SKM-1 (cell line): ENCODE results near the gene NR4A1.

Source experiments
- DNase-seq: peaks from one replicate; lab custom pipeline; 2025; ENCODE audit not compliant: unreplicated experiment; lab: John Stamatoyannopoulos, UW

The NR4A1 gene

GRCh38 chr12:52050758-52051541 lies at the start of gene NR4A1:
TSS of gene NR4A1 (plus strand) at chr12:52051442. CDS start at chr12:52054329, 2,887 bp downstream.
- DNase-seq = no peak

- no peak for DNase-seq
Measured at GRCh38 chr12:52003016-52003550, 48.2 kb upstream of the NR4A1 start.

- DNase-seq = no peak
Measured at GRCh38 chr12:52003591-52003990, 47.7 kb upstream of the NR4A1 start.

GRCh38 chr12:52004042-52004648 lies 47.1 kb upstream of the NR4A1 start:
- DNase-seq = no peak

- DNase-seq = no peak
Measured at GRCh38 chr12:52005218-52005902, 45.9 kb upstream of the NR4A1 start.

GRCh38 chr12:52005903-52006703 lies 45.1 kb upstream of the NR4A1 start:
- DNase-seq = peak; percentile 41

GRCh38 chr12:52006726-52007157 lies 44.5 kb upstream of the NR4A1 start, which contains the start of gene TAMALIN:
TSS of gene TAMALIN (plus strand) at chr12:52006946. CDS start at chr12:52007020, 74 bp downstream.
- no peak for DNase-seq

- no peak for DNase-seq
Measured at GRCh38 chr12:52007158-52007921, 43.9 kb upstream of the NR4A1 start.

- no peak for DNase-seq
Measured at GRCh38 chr12:52007982-52008510, 43.2 kb upstream of the NR4A1 start.

- no peak for DNase-seq
Measured at GRCh38 chr12:52009081-52009751, 42.0 kb upstream of the NR4A1 start.

- DNase-seq = no peak
Measured at GRCh38 chr12:52010152-52010622, 41.1 kb upstream of the NR4A1 start.

GRCh38 chr12:52010692-52011601 lies 40.3 kb upstream of the NR4A1 start:
- no peak for DNase-seq

GRCh38 chr12:52011602-52012214 lies 39.5 kb upstream of the NR4A1 start:
- DNase-seq = no peak

- no peak for DNase-seq
Measured at GRCh38 chr12:52013626-52014310, 37.5 kb upstream of the NR4A1 start.

- DNase-seq = no peak
Measured at GRCh38 chr12:52014567-52015530, 36.4 kb upstream of the NR4A1 start.

GRCh38 chr12:52015532-52016041 lies 35.7 kb upstream of the NR4A1 start:
- DNase-seq = no peak
